ENCODE measurements around the gene PDE1A.

DNA sequence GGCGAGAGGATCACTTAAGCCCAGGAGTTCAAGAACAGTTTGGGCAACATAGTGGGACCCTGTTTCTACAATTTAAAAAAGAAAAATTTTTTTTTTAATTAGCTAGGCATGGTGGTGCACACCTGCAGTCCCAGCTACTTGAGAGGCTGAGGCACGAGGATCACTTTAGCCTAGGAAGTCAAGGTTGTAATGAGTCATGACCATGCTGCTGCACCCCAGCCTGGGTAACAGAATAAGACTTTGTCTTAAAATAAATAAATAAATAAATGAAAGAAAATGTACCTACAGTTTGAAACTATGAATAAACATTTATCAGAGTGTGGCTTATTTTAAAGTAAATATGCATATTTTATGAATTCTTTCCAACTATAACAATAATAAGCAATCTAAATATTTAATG, 16.7 kb downstream of the PDE1A start:
- TF ChIP-seq, protein P1, sequence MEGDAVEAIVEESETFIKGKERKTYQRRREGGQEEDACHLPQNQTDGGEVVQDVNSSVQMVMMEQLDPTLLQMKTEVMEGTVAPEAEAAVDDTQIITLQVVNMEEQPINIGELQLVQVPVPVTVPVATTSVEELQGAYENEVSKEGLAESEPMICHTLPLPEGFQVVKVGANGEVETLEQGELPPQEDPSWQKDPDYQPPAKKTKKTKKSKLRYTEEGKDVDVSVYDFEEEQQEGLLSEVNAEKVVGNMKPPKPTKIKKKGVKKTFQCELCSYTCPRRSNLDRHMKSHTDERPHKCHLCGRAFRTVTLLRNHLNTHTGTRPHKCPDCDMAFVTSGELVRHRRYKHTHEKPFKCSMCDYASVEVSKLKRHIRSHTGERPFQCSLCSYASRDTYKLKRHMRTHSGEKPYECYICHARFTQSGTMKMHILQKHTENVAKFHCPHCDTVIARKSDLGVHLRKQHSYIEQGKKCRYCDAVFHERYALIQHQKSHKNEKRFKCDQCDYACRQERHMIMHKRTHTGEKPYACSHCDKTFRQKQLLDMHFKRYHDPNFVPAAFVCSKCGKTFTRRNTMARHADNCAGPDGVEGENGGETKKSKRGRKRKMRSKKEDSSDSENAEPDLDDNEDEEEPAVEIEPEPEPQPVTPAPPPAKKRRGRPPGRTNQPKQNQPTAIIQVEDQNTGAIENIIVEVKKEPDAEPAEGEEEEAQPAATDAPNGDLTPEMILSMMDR (conservative IDR thresholded peaks at IDR 0.05; ENCODE audit: low read length): no peak
- no peak for TF ChIP-seq EZH2phosphoT487 (IDR thresholded peaks at IDR 0.05; ENCODE audit: borderline replicate concordance, low read depth, low read length)
